GM12864 (cell line): Measurements from ENCODE around the gene PPP1R14B.

Experiments
- DNase-seq: peaks from one replicate; pipeline ENCODE4 v3.0.0-alpha.2; 2011; ENCODE audit warnings: low read depth
- H3K4me3 ChIP-seq: 2 replicates; pipeline ENCODE4 v1.5.1; 2011; ENCODE audit warnings: mild to moderate bottlenecking, low read depth, low read length, control low read depth
- CTCF ChIP-seq: IDR thresholded peaks from 2 replicates; pipeline ENCODE4 v1.5.1; 2011; ENCODE audit warnings: low read depth, mild to moderate bottlenecking, moderate library complexity, low read length, control low read depth, inconsistent platforms; ENCODE audit errors: missing control alignments

PPP1R14B gene

GRCh38 chr11:64238076-64238475 is 8.7 kb downstream of the PPP1R14B start:
- no peak for DNase-seq
- H3K4me3 ChIP-seq = no peak overlapping the region
- no peak for TF ChIP-seq CTCF

- no peak overlapping the region for H3K4me3 ChIP-seq
- no peak for TF ChIP-seq CTCF
- no peak for DNase-seq
Observed at GRCh38 chr11:64237484-64237951, 9.2 kb downstream of the PPP1R14B start.

GRCh38 chr11:64235437-64236161 is 11.1 kb downstream of the PPP1R14B start:
- peak overlapping the region; percentile 63 for H3K4me3 ChIP-seq
- no peak for TF ChIP-seq CTCF
- no peak for DNase-seq

- TF ChIP-seq CTCF = no peak
- no peak for DNase-seq
- H3K4me3 ChIP-seq = peak overlapping the region; percentile 63
Observed at GRCh38 chr11:64234647-64235379, 11.9 kb downstream of the PPP1R14B start.

- no peak for DNase-seq
- H3K4me3 ChIP-seq = peak within 1 kb of the TSS; percentile 63
- no peak for TF ChIP-seq CTCF
Observed at GRCh38 chr11:64233913-64234586, 12.7 kb downstream of the PPP1R14B start, which contains the start of gene VEGFB. VEGFB (plus strand) TSS chr11:64234584; CDS start chr11:64234834, 250 bp downstream.

- no peak for TF ChIP-seq CTCF
- H3K4me3 ChIP-seq = no peak overlapping the region
- no peak for DNase-seq
Observed at GRCh38 chr11:64232967-64233315, 13.8 kb downstream of the PPP1R14B start.
